Retinal pigment epithelial cell (primary cell): ENCODE data around the gene MFAP5.

Experiments
- DNase-seq: peaks from one replicate; pipeline ENCODE4 v3.0.0-alpha.2; 2010; ENCODE audit warnings: low read depth
- H3K4me3 ChIP-seq: 2 replicates; pipeline ENCODE4 v1.5.1; 2011; ENCODE audit warnings: mild to moderate bottlenecking, low read length, control low read depth, moderate library complexity
- TF ChIP-seq, protein P1 (sequence below): conservative IDR thresholded peaks from 2 replicates; pipeline ENCODE4 v1.5.1; 2011; ENCODE audit warnings: low read depth, low read length, control low read depth, inconsistent platforms

The MFAP5 gene

GRCh38 chr12:8661751-8662150 lies 875 bp downstream of the MFAP5 start:
- H3K4me3 ChIP-seq = no peak overlapping the region
- DNase-seq = no peak
- TF ChIP-seq, protein P1, sequence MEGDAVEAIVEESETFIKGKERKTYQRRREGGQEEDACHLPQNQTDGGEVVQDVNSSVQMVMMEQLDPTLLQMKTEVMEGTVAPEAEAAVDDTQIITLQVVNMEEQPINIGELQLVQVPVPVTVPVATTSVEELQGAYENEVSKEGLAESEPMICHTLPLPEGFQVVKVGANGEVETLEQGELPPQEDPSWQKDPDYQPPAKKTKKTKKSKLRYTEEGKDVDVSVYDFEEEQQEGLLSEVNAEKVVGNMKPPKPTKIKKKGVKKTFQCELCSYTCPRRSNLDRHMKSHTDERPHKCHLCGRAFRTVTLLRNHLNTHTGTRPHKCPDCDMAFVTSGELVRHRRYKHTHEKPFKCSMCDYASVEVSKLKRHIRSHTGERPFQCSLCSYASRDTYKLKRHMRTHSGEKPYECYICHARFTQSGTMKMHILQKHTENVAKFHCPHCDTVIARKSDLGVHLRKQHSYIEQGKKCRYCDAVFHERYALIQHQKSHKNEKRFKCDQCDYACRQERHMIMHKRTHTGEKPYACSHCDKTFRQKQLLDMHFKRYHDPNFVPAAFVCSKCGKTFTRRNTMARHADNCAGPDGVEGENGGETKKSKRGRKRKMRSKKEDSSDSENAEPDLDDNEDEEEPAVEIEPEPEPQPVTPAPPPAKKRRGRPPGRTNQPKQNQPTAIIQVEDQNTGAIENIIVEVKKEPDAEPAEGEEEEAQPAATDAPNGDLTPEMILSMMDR = no peak

DNA sequence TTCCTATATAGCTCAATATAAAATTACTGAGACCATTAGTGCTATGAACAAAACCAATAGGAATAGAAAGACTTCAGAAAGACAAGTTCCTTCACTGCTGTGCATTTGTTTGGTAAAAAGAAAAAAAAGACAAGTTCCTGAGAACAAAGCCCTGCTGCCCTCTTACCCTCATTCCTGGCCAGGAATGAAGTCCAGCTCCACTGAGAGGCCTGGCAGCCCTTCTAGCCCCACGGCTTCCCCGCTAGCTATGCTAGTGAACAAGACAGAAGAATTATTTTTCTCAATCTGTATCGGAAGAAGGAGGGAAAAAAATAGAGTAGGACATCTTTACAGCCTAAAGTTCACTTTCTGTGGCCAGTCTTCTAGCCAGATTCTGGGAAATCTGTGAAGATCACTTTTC lies 1.6 kb downstream of the MFAP5 start:
- no peak for DNase-seq
- no peak overlapping the region for H3K4me3 ChIP-seq
- TF ChIP-seq, protein P1 = no peak

GRCh38 chr12:8658346-8658745 lies 4.3 kb downstream of the MFAP5 start:
- no peak for DNase-seq
- TF ChIP-seq, protein P1 = no peak
- no peak overlapping the region for H3K4me3 ChIP-seq

GRCh38 chr12:8655421-8655820 lies 7.2 kb downstream of the MFAP5 start:
- DNase-seq = no peak
- TF ChIP-seq, protein P1 = no peak
- no peak overlapping the region for H3K4me3 ChIP-seq

GRCh38 chr12:8648576-8649205 lies 13.9 kb downstream of the MFAP5 start:
- DNase-seq = no peak
- TF ChIP-seq, protein P1 = no peak

DNA sequence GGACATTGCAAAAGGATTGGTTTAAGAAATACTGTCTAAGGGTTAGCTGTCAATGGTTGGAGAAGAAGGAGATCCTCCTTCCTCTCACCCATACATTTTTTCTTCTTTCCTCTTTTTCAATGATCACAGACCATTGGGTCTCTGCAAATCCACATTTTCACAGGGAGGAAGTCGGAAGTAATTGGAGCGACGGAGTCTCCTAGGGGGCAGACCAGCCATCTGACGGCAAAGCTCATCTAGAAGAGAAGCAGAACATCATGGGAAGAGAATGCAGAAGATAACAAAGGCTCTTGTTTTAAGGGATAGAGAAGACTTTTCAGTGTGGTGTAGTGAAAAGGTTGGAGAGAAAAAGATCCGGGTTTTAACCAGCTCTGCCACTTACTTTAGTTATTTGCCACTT lies 14.7 kb downstream of the MFAP5 start:
- TF ChIP-seq, protein P1 = no peak
- no peak for DNase-seq
- H3K4me3 ChIP-seq = no peak overlapping the region

More at GRCh38 chr12:8648576-8649205, 13.9 kb downstream of the MFAP5 start:
- no peak overlapping the region for H3K4me3 ChIP-seq
